Pancreas (tissue), 10 donors: ENCODE measurements around the gene PLD6. TPM values are rescaled to one million over a fixed set of nuclear protein-coding genes. Genes with fewer than 3 reads are reported as not detected.
A peak's percentile ranks its signal among the peaks of the same experiment; 100 is the strongest.

Experiments
- ATAC-seq, 4 donors: fragments of 200-7000 bp; cut with Tn5 transposase; one replicate each; pipeline versions ENCODE4 v1.8.0 to v1.9.1; 2020; ENCODE audit warnings: mild to moderate bottlenecking in 4 of 4, moderate library complexity in 4 of 4
- DNase-seq, 6 donors: peaks; one replicate each; pipeline ENCODE4 v3.0.0-alpha.2; 2020
- FAIRE-seq: peaks from 2 replicates; lab custom pipeline; 2012; peaks lifted over from hg19 to GRCh38; lab: Jason Lieb, UNC
- H3K27ac ChIP-seq, 4 donors: fragments of 200-600 bp; sonication (generic); 1 replicate in 3 of 4; 2 replicates in 1 of 4; pipeline versions ENCODE4 v1.5.0 to v1.8.0; 2020
- H3K27me3 ChIP-seq, 4 donors: fragments of 200-600 bp; one replicate each; pipeline ENCODE4 v1.8.0; 2021
- H3K36me3 ChIP-seq, 3 donors: fragments of 200-600 bp; sonication (generic) in 1 of 3; one replicate each; pipeline versions ENCODE4 v1.5.0 to v1.8.0; 2020 to 2021
- H3K4me1 ChIP-seq, 3 donors: fragments of 200-600 bp; one replicate each; pipeline ENCODE4 v1.8.0; 2021
- H3K4me3 ChIP-seq, 4 donors: fragments of 200-600 bp; sonication (generic) in 2 of 4; one replicate each; pipeline versions ENCODE4 v1.5.0 to v1.8.0; 2020 to 2021
- H3K9me3 ChIP-seq, 4 donors: fragments of 200-600 bp; one replicate each; pipeline ENCODE4 v1.8.0; 2021
- WGBS, 2 donors: extraction: QIAGEN DNeasy Blood & Tissue Kit; methylation state at CpG; one replicate each; pipeline ENCODE4 v1.1.7; 2013; 5-methylcytosine and 5-hydroxymethylcytosine counted together
- intact Hi-C, 3 donors: fragments of 100-400 bp; cut with DNase I; formaldehyde crosslinking; loops; one replicate each; pipeline versions ENCODE4 v1.11.1 to v1.14.2; 2022
- polyA plus RNA-seq, 2 donors: library from polyadenylated mRNA; stranded (reverse); fragments of 200-250 nt; gene quantifications; one replicate each; pipeline ENCODE4 v1.2.3, GENCODE V29; 2013
- total RNA-seq, 6 donors: library from RNA; stranded (reverse); fragmentation: NEBNext Ultra II Directional in 4 of 6; extraction: Animal tissue kit (Norgen Biotek cat#: 25700) in 4 of 6; gene quantifications; one replicate each; pipeline versions ENCODE4 v1.2.1 to v1.2.4, GENCODE V29; 2021 to 2023
- TF ChIP-seq, protein P1 (sequence below), 4 donors: fragments of 200-600 bp; sonication (generic) in 3 of 4; IDR thresholded peaks; one replicate each; pipeline versions ENCODE4 v1.5.0 to v1.8.0; 2021; ENCODE audit warnings: antibody characterized with exemption in 4 of 4
- donor health status: healthy with polysubstance abuse.
- donor health status: DM: no; HTN: no; CAD: no; lungs with moderate emphysema.
- donor health status: DM: no; HTN: no; CAD: no.
- donor health status: control.
- donor health status: control.
- donor health status: Bipolar disorder and iron deficiency.
- donor health status: DM: yes; HTN: yes; CAD: no.
- donor health status: DM: no; HTN: no; CAD: no.
- donor health status: DM: no; HTN: no; CAD: no.
- donor health status: DM: yes; HTN: yes; CAD: no.

PLD6 gene
- total and polyA plus RNA-seq, 8 donors, result 1.5 to 3.4 (median 2.4) TPM

DNA sequence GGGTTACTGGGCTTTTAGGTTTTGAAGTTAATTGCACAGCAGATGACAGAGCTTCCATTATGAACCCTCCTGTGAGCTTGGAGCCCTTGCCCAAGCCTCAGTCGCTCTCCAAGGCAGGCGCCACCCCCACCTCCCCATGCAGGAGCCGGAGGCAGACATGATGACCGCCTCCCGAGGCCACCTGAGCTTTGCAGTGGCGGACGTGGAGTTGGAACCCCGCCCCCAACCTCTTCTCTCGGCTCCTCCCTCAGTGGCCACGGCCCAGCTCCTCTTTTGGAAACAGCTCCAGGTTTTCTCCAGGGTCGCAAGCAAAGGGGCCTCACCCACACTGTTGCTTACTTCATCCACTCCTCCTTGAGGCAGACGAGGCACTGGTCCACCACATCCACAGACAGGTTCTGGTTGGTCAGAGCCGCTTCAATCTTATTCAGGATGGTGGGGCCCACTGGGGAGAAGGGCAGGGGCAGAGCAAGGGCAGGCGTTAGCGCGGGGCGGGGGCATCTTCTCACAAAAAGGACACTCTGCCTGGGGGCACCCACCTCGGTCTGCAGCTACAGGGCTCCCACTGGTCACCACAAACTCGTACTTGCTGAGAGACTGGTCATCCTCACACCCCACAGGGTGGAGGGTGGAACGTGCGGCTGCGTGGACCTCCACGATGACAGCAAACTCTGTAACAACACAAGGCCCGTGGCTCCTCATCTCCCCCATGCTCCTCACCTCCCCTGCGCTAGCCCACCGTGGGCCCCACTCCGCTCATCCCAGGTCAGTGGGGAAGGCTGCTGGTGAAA lies 8.7 kb upstream of the PLD6 start:
- Histone ChIP-seq H3K27me3 (no peaks in the 10 kb centered on the region), H3K27ac (no peak overlapping the region), H3K4me1 (no peaks in the 10 kb centered on the region), H3K9me3 (no peaks in the 10 kb centered on the region), H3K36me3 (peaks cover 5 to 68% (median 28%) of the 10 kb centered on the region in 3 donors), H3K4me3 (no peak overlapping the region)
- peak in 1 of 6 donors; percentile 72 for DNase-seq
- ATAC-seq, result no peak
- intact Hi-C loops, result no loop called here
- no peak for FAIRE-seq
- TF ChIP-seq, protein P1, sequence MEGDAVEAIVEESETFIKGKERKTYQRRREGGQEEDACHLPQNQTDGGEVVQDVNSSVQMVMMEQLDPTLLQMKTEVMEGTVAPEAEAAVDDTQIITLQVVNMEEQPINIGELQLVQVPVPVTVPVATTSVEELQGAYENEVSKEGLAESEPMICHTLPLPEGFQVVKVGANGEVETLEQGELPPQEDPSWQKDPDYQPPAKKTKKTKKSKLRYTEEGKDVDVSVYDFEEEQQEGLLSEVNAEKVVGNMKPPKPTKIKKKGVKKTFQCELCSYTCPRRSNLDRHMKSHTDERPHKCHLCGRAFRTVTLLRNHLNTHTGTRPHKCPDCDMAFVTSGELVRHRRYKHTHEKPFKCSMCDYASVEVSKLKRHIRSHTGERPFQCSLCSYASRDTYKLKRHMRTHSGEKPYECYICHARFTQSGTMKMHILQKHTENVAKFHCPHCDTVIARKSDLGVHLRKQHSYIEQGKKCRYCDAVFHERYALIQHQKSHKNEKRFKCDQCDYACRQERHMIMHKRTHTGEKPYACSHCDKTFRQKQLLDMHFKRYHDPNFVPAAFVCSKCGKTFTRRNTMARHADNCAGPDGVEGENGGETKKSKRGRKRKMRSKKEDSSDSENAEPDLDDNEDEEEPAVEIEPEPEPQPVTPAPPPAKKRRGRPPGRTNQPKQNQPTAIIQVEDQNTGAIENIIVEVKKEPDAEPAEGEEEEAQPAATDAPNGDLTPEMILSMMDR (IDR thresholded peaks at IDR 0.05), result no peak
- whole genome bisulfite sequencing, 2 donors, result 90% methylated on average over 27 of the region's 27 CpGs

DNA sequence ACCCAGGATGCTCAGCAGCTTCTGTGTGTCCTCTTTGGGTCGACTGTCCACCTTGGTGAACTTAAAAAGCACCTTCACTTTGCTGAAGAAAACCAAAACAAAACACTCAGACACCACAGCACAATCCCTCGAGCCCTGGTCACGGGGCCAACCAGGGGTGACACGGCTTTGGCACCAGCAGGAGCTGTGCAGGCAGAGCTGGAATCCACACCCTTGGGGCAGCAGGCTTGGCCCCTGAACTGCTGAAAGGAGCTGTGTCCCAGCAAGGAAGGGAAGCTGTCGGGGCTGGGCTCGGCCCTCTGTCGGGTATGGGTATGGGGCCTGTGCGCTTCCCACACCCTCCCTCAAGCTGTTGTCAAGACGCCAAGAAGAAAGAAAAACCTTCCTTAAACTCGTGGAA lies 7.6 kb upstream of the PLD6 start:
- peak in 1 of 4 donors; percentile 7 for ATAC-seq

DNA sequence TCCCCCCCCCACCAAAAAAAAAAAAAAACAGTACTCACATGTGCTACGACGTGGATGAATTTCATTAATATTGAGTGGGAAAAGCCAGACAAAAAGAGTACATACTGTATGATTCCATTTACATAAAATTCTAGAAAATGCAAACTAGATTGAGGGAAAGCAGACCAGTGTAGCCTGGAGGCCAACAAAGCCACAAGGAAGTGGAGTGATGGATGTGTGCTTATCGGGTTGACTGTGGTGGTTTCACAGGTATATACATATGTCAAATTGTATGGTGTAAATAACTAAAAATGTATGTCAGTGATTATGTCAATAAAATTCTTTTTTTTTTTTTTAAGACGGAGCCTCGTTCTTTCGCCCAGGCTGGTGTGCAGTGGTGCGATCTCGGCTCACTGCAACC lies 1.9 kb upstream of the PLD6 start:
- intact Hi-C loops, result no loop called here
- H3K9me3 ChIP-seq, result no peaks in the 10 kb centered on the region
- TF ChIP-seq, protein P1 (IDR thresholded peaks at IDR 0.05), result no peak
- FAIRE-seq (no peak), DNase-seq (no peak), ATAC-seq (no peak)
- no peaks in the 10 kb centered on the region for H3K27me3 ChIP-seq
- no peak overlapping the region for H3K4me3 ChIP-seq
- peaks cover 0 to 6% (median 0%) of the 10 kb centered on the region in 3 donors for H3K36me3 ChIP-seq
- H3K4me1 ChIP-seq, result peaks cover 0 to 13% (median 11%) of the 10 kb centered on the region in 3 donors
- WGBS, 2 donors, result 90 to 92% methylated on average over 8 of the region's 8 CpGs
- H3K27ac ChIP-seq, result no peak overlapping the region

More for the DNA sequence above, 7.6 kb upstream of the PLD6 start:
- Histone ChIP-seq H3K4me1 (no peaks in the 10 kb centered on the region), H3K27ac (no peak overlapping the region), H3K36me3 (peaks cover 5 to 62% (median 22%) of the 10 kb centered on the region in 3 donors), H3K27me3 (no peaks in the 10 kb centered on the region), H3K9me3 (no peaks in the 10 kb centered on the region), H3K4me3 (no peak overlapping the region)
- FAIRE-seq, result no peak
- intact Hi-C loops, result no loop called here
- WGBS, 2 donors, result 85 to 92% methylated on average over 10 of the region's 10 CpGs
- peak in 1 of 6 donors; percentile 48 for DNase-seq
- TF ChIP-seq, protein P1 (IDR thresholded peaks at IDR 0.05), result no peak

DNA sequence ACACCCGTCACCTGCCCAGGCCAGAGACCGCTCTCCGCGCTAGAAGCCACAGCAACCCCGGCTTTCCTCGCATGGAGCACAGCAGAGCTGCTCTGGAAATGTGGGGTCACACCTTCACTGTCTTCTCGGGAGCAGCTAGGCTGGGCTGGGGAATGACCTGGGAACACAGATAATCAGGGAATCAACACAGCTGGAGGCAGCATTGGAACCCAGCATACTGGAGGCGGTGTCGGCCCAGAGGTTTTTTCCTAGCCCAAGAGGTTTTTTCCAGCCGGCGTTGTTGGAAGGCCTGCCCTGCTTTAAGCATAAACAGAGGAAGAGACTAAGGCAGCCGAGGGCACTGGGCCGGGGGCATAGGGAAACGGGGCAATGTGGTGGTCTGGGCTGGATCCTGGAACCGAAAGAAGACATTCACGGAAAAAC lies 791 bp upstream of the PLD6 start:
- H3K27ac ChIP-seq, result peak overlapping the region; percentile 78 to 89 (median 85)
- peak overlapping the region in 2 of 4 donors; percentile 50 to 70 for H3K4me3 ChIP-seq
- peaks cover 0 to 13% (median 11%) of the 10 kb centered on the region in 3 donors for H3K4me1 ChIP-seq
- 18% methylated on average over 16 of the region's 16 CpGs for WGBS, 2 donors
- peak in 3 of 4 donors; percentile 5 to 38 (median 16) for ATAC-seq
- TF ChIP-seq, protein P1 (IDR thresholded peaks at IDR 0.05), result no peak
- intact Hi-C loops, result no loop called here
- no peaks in the 10 kb centered on the region for H3K9me3 ChIP-seq
- no peaks in the 10 kb centered on the region for H3K36me3 ChIP-seq
- FAIRE-seq, result no peak
- peak in 1 of 6 donors; percentile 59 for DNase-seq
- H3K27me3 ChIP-seq, result no peaks in the 10 kb centered on the region
